Fibroblast of skin of scalp (primary cell): ENCODE measurements around the gene MYOG.

Experiments
- DNase-seq: peaks from one replicate; pipeline ENCODE4 v3.0.0-alpha.2; 2013

The MYOG gene

GRCh38 chr1:203072002-203072602 is 13.7 kb downstream of the MYOG start:
- peak; percentile 22 for DNase-seq

- no peak for DNase-seq
These were observed 16.6 kb downstream of the MYOG start for GRCh38 chr1:203069030-203069747.

GRCh38 chr1:203066965-203067364 is 18.8 kb downstream of the MYOG start:
- no peak for DNase-seq

- DNase-seq = no peak
These were observed 19.8 kb downstream of the MYOG start for GRCh38 chr1:203065986-203066385.

DNA sequence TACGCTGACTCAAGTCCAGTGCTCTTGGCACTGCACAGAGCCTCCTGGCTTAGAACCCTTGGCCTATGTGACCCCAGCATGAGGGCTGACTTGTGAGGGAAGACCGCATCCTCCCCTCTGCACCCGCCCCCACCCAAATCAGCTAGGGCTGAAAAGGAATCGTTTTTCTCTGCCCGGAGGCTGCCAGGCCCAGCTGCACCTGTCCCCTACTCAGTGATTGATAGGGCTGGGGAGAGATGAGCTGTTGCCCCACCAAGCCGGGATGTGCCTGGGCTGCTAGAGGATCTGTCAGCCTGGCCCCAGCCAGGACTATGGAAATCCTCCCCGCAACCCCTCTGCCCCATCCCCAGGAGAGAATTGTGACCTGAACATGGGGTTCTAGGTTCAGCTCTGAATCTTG is 20.6 kb downstream of the MYOG start:
- DNase-seq = no peak

DNA sequence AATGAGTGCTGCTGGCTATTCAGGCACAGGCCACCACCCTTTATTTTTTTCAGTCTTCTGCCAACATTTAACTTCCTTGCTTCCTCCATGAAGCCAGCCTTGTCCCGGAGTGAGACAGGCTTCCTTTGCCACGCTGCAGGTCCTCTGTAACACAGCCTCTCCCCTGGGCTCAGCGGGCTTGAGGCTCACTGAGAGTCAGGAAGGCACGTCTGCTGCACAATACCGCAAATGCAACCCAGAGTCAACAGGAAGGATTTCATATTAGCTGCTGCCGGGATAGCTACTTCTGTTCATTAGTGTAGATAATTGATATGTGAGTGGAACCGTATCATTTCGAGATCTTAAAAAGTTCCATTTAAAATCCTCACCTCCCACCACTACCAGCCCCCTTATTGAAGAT is 22.5 kb downstream of the MYOG start:
- no peak for DNase-seq

DNA sequence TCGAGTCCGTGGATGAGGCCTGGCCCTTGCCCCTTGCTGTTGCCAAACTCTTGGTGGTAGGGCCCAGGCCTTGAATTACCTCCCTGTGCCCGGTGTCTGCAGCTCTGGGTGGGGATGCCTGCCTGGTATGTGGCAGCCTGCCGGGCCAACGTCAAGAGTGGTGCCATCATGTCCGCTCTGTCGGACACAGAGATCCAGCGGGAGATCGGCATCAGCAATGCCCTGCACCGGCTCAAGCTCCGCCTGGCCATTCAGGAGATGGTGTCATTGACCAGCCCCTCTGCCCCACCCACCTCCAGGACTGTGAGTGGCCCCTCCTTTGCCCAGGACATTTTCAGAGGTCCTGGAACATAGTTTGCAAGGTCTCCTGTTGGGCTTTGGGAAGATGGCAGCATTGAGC is 25.7 kb downstream of the MYOG start:
- no peak for DNase-seq

DNA sequence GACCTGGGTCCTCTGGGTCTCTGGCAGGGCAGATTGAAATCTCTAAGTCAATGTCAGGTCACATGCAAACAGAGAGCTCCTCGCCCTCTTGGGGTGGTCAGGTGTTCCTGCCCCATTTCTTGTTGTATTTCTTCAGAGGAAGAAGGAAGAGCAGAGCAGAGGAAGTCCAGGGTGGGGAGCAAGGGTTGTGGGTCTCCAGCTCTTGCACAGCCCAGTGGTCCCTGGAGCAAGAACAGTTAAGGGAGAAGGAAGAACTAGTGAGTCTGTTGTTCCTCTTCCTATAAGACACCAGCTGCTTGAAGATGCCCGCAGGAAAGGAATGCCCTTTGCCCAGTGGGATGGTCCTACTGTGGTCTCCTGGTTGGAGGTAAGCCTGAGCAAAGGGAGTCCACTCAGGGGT is 26.3 kb downstream of the MYOG start:
- DNase-seq = no peak

DNA sequence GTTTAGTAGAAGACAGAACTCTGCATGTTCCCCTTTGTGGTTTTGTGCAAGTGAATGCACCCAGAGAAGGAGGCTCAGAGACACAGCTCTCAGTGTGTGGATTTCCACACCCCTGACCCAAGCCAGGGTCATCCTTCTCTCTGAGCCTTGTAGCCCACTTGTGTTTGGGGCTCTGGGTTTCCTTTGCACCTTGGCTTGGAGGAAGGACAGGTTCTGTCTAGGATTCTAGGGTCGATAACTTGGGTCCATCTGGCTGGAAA is 27.2 kb downstream of the MYOG start:
- DNase-seq = no peak

DNA sequence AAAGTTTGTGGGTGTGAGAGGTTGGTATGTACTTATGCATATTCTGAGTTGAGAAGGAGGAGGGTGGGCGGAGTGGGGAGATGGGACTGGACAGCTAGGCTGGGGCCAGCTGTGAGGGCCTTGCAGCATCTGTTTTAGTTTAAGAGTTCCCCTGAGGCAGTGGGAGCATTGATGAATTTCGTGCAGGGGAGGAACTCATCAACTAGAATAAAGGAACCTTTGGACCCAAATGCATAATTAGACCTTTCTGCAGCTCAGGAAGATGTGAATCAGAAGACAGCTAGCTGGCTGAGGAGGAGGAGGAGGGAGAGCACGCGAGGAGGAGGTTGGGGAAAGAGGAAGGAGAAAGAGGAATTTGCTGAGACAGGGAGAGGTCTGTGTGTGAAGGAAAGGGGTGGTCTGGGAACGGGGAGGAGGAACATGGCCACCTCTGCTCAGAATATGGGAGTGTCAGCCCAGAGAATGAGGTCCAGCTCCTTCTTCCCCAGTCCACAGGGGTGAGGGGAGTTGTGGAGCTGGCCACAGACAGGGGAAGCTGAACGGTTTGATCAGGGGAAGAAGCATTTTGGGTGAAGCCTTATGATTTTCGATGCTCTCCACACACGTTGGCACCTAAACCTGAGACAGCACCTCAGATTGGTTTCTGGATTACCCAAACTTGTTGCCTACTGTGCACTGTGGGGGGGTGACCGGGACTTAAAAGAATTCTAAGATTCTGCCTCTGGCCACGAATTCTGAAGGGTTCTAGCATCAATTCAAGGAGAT is 27.7 kb downstream of the MYOG start:
- peak; percentile 76 for DNase-seq

DNA sequence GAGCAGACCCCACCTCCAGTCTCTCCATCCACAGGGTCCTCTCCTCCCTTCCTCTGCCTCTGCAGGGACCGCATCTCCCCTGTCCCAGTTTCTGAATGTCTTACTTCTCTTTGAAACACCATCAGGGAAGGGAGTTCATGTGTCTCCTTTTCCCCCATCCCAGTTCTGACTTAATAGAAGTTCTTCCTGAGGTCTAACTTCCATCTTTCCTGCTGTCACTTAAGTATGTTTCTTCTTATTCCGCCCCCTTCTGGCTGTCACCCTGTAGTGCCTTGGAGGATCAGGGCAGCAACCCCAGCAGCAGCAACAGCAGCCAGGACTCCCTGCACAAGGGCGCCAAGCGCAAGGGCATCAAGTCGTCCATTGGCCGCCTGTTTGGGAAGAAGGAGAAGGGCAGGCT is 29.3 kb downstream of the MYOG start:
- DNase-seq = no peak

DNA sequence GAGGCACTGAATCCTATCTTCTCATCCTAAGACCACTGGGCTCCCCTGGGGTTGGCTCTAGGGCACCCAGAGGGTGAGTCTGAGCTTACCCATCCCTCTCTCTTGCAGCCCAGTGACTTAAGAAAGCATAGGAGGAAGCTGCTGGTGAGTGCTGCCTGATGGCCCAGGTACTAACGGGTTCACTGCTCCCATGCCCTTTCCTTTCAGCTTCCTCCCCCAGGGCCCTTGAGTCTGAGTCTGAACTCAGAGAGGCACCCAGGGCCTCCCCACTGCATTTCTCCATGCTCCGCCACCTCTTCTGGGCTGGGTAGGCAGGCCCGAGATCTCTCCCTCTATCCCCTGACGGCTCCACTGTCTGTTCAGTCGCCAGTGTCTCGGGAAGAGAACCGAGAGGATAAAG is 29.8 kb downstream of the MYOG start:
- no peak for DNase-seq

DNA sequence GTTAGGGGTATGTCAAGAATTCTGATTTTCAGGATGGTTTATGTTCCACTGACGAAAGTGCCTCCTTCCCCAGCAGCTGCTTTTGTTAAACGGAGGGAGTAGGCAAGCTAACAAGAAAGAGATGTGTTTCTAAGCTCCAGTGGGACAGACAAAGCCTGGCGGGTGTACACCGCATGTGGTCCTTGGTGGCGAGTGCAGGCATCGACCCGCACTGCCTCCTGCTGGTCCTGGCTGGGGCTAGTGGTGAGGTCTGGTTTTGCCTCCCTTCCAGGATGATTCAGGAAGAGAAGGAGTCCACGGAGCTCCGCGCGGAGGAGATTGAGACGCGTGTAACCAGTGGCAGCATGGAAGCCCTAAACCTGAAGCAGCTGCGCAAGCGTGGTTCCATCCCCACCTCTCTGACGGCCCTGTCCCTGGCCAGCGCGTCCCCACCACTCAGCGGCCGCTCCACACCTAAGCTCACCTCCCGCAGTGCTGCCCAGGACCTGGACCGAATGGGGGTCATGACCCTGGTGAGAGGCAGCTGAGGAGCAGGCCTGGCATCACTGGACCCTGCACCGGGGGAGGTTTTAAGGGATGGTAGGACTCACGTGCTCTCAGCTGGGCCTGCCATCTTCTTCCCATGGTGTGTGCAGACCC is 30.5 kb downstream of the MYOG start:
- DNase-seq = no peak

DNA sequence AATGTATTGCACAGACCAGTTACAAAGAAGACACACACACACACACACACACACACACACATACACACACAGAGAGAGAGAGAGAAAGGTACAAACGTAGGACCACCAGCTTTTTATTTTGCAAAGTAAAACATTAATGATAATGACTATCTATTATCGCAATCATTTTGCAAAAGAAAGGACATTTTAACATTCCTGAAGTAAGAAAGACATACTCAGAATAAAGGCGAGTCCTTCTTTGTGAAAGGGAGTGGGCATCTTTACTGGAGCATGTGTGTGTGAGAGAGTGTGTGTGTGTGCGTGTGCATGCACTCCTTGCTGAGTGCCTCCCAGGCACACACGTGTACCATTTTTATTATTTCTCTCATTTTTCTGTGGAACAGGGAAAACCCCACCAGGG is 31.2 kb downstream of the MYOG start:
- no peak for DNase-seq

GRCh38 chr1:203054184-203054583 is 31.6 kb downstream of the MYOG start:
- DNase-seq = no peak

DNA sequence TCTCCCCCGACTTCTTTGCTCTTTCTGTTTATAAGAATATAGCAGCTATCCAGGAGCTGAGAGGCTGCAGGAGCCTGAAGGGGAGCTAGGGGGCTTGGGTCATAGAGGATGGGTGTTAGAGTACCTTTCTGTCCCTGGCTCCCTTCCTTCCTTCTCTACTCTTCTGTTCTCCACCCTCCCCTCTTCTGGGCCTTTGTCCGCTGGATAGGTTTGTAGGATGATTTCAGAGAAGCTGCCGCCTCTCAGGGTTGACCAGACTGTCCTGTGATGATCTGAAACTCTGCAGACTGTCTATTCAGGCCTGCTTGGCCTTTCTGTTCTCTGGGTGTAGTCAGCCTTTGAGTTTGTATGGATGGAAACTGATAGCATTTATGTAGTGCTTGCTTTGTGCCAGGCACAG is 33.2 kb downstream of the MYOG start:
- DNase-seq = no peak

DNA sequence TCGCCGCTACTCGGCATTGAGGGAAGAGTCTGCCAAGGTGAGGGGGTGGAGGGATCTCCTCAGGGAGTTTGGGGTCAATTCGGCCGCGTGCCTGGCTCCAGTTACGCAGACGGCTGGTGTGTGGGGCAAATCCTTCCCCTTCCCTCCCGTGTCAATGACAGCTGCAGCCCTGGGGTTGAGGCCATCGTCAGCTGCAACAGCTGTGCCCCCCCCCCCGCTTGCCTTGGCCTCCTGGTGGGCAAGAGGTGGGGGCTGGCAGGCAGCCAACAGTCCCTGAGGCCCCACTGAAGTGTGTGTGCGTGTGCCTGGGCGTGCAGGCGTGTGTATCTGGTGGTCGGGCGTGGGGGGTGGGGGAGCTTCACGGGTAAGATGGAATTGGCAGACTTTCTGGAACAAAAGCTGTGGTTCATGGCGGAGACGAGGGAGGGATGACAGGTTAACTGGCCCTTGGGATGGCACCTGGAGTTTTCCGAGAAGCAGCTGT is 33.9 kb downstream of the MYOG start:
- no peak for DNase-seq

- no peak for DNase-seq
These were observed 35.0 kb downstream of the MYOG start for GRCh38 chr1:203050826-203051225.

DNA sequence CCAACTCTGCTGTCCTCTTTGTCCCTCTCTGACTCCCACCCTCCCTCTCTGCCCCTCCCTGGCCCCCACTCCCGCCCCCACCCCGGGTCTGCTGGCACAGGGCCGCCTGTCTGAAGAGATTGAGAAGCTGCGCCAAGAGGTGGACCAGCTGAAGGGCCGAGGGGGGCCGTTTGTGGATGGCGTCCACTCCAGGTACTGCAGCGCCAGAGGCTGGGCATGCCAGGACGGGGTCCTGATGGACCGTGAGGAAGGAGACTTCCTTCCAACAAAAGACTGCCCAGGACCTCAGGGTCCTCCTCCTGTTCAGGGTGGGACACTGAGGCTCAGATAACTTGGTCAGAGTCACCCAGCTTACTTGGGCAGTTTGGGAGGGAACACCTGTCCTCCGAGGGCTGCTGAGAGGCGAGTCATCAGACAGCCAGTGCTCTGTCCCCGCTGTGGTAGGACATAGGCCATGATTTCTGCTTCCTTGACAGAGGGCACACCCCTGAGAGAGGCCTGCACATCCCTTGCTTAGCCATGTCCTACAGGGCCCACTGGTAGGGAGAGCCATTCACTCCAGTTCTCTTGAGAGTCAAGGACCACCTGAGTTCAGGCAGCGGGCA is 36.1 kb downstream of the MYOG start:
- DNase-seq = no peak

DNA sequence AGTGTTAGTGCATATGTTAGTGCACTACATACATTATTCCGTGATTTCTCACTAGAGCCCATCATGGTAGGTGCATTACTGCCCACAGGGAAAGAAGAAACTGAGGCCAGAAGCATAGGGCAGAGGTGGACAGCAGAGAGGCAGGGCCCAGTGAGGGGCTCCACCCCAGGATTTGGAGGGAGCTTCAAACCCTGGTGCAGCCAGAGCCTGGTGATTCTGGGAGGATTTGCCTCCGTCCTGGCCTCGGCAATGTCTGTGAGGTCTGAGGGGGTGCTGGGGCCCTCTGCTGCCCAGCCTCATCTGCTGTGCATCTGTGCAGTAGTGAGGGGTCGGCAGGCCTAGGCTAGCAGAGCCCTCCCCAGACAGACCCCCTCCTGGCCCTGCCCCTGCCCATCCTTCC is 36.7 kb downstream of the MYOG start:
- no peak for DNase-seq

- no peak for DNase-seq
These were observed 37.2 kb downstream of the MYOG start for GRCh38 chr1:203048555-203049051.

DNA sequence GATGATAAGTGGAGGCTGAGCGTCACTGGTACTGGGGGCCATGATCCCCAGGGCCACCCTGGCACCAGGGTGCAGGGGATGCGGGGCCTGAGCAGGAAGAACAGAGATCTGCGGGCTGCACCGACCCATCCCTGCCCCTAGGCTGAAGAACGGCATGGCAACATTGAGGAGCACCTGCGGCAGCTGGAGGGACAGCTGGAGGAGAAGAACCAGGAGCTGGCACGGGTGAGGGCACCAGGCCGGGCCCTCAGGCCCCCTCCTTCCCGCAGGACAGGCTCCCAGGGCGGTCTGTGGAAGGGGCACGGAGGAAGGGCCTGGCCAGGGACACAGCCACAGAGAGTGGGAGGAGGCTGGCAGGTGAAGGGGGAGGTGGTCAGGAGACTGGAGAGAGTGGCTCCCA is 37.7 kb downstream of the MYOG start:
- no peak for DNase-seq
